GM21515 (cell line): ENCODE data around the gene RNU5B-1.

Experiments
- ATAC-seq: cut with Tn5 transposase; IDR thresholded peaks from one replicate; pipeline ENCODE4 v1.9.1; 2021; ENCODE audit not compliant: unreplicated experiment

The RNU5B-1 gene

GRCh38 chr15:65327651-65328393 lies 23.3 kb downstream of the RNU5B-1 start:
- no peak for ATAC-seq

- no peak for ATAC-seq
Measured at GRCh38 chr15:65328506-65329287, 24.2 kb downstream of the RNU5B-1 start.

GRCh38 chr15:65329288-65329983 lies 25.0 kb downstream of the RNU5B-1 start:
- no peak for ATAC-seq

- ATAC-seq, result no peak
Measured at GRCh38 chr15:65329984-65330735, 25.7 kb downstream of the RNU5B-1 start.

- ATAC-seq, result no peak
Measured at GRCh38 chr15:65330934-65331645, 26.6 kb downstream of the RNU5B-1 start.

- ATAC-seq, result no peak
Measured at GRCh38 chr15:65331811-65332210, 27.3 kb downstream of the RNU5B-1 start.

- ATAC-seq, result no peak
Measured at GRCh38 chr15:65332391-65333147, 28.1 kb downstream of the RNU5B-1 start.

- no peak for ATAC-seq
Measured at GRCh38 chr15:65333148-65333820, 28.8 kb downstream of the RNU5B-1 start.

- no peak for ATAC-seq
Measured at GRCh38 chr15:65333856-65334255, 29.4 kb downstream of the RNU5B-1 start.

GRCh38 chr15:65334586-65335231 lies 30.2 kb downstream of the RNU5B-1 start:
- no peak for ATAC-seq

- no peak for ATAC-seq
Measured at GRCh38 chr15:65335278-65336055, 31.0 kb downstream of the RNU5B-1 start.

- no peak for ATAC-seq
Measured at GRCh38 chr15:65336493-65337435, 32.3 kb downstream of the RNU5B-1 start.

GRCh38 chr15:65337436-65338070 lies 33.1 kb downstream of the RNU5B-1 start:
- ATAC-seq, result no peak

GRCh38 chr15:65338366-65338765 lies 33.9 kb downstream of the RNU5B-1 start:
- no peak for ATAC-seq

- no peak for ATAC-seq
Measured at GRCh38 chr15:65338823-65339222, 34.3 kb downstream of the RNU5B-1 start.

- no peak for ATAC-seq
Measured at GRCh38 chr15:65339416-65339815, 34.9 kb downstream of the RNU5B-1 start.
